NCI-H1105 treated with DMSO at 0.1 percent for 48 hours (cell line): ENCODE measurements around the gene SNX18.

ENCODE experiments used
- DNase-seq: peaks from one replicate; lab custom pipeline; 2025; lab: John Stamatoyannopoulos, UW

Gene SNX18

DNA sequence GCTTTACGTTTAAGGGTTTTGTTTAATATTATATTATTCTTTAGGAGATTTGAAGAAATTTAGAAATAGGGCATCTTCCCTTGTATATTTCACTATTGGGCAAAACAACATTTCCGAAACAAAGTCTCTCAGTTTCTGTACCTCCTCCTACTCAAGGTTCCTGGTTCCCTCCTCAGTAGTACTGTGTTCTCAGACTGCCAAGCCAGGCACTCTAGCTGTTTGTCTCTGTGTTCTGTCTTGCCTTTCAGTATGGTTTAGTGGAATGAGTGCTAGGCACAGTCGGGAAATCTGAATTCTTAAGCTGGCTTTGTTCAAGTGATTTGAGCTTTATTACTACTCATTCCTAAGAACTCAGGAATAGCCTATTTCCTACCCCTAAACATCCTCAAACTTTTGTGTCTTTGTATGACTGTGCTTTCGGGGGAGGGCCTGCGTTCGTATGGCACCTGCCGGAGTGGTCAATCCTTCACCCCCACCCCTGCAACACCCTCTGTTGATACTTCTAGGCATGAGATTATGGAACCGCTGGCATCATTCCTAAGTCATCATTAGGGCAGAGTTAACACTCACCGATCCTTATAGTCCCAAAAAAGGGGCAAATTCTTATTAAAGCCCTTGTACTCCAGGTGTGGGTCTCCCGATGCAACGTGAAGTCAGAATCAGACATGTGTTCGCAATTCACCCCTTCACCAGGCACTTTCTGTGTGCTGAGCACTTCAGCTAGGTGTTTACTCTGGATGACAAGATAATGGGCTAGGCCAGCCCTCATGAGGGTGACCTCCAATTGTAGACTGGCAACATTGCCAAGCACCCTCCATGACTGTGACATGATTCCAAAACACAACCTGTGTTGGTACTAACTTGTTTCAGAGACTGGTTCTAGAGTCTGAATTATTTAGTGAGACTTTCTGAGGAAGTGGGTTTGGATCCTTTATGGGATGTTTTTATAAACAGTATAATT lies 24.5 kb downstream of the SNX18 start:
- no peak for DNase-seq

DNA sequence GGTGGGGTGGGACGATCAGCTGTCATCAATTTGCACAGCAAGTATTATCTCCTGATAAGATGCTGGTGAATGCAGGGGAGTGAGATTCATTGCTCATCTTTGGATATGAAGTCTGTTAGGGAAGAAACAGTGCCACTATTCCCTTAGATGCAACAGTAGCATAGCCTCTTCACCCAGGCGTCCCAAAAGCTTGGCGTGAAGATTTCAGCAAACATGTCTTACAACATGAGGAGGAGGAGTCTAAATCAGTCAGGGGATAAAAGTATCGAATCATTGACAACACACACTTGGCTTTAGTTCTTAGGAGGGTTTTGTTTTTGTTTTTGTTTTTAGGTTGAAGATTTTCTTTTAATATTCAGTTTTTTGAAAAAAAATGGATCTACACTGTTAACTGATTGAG lies 26.5 kb downstream of the SNX18 start:
- DNase-seq = no peak

DNA sequence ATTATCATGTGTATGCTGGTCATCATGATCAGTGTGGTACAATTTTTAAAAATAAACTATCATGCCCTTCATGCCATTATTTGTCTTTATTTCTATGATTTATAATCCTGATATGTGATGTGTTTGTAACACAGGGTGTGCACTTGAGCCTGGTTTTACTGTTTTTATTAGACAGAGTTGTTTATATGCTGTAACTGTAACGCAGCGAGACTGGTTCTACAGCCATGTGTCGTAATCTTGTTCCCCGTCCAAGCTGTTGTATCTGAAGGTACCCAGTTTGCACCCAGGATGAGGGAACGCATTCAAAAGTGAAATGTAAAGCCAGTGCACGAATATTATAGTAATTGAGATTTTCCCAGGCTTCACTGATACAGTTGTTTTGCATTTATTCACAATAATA lies 28.2 kb downstream of the SNX18 start:
- no peak for DNase-seq

DNA sequence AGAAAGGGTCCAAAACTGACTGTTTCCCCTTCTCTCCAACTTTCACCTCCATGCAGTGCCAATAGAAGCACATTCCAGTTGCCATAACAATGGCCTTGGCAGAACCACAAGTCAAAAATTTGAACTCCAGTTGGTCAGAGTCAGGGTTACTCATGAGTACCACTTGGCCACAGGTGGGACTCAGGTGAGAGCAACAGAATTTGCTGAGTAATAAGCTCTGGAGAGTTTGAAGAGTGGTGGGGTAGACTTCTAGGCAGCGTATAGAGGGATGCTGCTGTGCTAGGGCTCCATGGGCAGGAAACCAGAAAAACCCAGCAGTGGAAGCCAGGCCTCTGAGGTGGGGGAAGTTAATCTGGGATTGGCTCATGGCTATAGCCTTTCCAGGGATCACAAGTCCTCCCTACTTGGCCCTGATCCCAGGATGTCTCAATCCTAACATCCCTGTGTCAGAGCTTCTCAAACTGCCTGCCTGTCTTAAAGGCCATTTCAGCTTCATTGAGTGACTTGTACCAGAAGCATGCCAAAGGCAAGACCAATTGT lies 30.2 kb downstream of the SNX18 start:
- DNase-seq = no peak

DNA sequence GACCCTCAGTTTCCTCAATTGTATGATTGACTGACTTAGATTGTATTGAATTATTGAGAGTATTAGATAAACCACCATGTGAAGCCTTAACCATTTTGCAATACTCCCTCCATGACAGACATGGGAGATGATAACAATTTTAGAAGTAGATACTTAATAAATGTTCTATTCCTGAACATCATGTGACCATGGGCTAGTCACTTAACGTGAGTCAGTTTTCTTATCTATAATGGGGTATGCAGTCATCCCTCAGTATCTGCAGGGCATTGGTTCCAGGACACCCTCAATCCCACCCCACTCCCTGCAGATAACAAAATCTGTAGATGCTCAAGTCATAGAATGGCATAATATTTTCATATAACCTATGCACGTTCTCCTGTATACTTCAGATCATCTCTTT lies 31.0 kb downstream of the SNX18 start:
- no peak for DNase-seq

DNA sequence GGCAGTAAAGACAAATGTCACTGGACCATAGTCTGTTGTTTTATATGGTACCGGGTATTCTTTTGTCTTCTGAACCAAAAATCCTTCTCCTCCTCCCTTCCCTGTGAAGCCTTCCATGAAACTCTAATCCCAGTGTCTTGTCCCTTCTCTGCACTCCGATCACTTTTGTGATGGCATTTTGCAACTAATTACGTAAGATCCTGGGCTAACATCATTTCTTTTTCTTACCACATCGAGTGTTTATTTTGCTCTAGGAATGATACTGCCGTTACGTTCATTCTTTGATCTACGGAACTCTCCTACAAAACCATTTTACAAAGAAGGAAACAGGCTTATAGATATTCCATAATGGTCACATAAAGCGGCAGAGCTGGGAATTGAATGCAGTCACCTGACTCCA lies 33.7 kb downstream of the SNX18 start:
- no peak for DNase-seq

DNA sequence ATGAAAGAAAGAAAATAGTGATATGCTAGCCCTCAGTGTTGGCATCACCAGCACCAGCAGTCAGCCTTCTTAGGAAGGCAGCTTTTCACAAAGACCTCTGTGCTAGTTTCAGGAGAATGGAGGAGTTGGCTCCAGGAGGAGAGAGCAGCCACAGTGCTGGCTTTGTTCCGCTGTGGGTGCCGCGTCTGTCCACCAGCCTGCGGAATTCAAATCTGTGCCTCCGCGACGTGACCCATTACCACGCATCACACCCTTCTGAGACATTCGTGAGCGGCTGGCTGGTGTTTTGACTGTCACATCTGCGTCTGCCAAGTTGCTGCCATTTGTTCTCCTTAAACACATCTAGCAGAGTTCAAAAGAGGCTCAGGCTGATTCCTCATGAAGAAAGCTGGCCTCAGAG lies 34.4 kb downstream of the SNX18 start:
- no peak for DNase-seq

DNA sequence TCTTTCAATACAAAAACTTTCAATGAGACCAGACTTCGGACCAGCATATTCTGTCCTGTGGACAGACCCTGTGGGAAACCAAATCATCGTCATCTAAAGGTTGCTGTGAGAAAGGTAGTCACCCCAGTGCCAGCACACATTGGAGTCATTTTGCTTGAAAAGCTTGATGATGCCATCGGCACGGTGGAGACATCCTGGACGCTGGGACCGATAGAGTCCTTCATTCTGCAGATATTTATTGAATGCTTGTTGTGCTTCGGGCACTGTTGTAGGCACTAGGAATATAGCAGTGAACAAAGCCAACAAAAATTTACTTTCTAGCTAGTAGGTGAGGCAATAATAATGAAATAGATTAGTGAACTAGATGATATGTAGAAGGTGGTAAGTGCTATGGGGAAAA lies 34.9 kb downstream of the SNX18 start:
- no peak for DNase-seq

DNA sequence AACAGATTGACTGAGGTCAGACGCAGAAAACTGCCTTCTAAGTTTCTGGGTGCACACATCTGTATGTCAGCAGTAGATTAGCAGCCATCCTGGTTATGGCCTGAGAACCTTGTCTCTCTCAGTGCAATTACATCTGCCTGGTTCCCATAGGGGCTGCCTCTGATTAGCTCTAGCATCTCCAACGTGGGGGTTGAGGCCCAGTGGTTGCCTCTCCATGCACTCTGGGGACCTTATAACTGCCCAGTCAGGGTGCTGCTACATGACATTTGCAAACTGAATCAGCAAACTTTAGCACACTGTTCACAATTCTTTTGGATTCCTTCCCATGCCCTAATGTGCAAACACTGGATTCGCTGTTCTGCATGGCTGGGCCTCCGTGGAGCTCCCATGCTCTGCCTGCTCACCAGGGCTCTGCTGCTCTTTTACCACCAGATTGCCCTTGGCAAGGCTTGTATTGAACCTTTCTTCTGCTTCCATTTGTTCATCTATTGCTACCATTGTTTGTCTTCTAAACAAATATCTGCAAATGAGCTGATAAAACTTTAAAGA lies 36.2 kb downstream of the SNX18 start:
- DNase-seq = no peak

DNA sequence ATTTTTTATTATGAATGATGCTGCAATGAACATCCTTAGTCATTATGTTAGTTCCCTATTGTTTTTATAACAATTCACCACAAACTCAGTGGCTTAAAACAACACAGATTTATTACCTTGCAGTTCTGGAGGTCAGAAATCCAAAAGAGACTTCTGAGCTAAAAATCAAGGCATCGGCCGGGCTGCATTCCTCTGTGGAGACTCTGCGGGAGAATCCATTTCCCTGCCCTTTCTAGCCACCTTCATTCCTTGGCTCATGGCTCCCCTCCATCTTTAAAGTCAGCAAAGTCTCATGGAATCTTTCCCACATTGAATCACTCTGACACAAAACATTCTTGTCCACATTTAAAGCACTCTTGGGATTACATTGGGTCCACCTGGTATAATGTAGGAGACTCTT lies 38.6 kb downstream of the SNX18 start:
- no peak for DNase-seq

DNA sequence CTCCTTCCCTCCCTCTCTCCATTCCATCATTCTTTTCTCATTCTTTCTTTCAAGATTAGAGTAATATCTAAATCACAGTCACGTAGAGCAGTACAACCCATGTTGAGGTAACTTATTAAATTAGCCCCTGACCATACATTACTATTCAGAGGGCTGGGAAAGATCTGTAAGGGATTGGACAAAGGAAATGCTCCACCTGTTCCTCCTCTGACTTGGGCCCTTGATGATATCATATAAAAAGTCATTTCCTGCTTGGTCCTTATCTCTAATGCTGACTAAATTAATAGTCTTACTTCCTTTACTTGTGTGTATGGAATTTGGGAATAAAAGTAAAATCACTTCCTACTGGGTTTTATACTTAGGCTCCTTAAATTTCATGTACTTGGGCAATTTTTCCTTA lies 40.8 kb downstream of the SNX18 start:
- DNase-seq = no peak

DNA sequence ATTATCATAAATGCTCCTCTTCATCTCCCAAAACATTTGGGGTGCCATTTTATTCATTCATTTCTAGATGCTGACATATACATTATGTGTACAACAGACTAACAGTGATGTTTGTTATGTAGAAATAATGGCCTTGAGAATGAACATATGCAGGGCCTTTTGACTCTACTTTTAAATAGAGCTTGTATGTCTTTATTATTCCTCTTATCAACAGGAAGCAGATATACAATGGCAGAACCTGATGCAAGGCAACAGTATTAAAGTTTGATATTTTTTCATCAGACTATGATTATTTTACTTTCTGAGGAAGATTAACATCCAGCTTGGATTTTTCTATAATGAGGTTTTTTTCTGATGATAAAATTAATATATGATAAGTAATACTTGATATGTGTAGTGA lies 44.1 kb downstream of the SNX18 start:
- no peak for DNase-seq

DNA sequence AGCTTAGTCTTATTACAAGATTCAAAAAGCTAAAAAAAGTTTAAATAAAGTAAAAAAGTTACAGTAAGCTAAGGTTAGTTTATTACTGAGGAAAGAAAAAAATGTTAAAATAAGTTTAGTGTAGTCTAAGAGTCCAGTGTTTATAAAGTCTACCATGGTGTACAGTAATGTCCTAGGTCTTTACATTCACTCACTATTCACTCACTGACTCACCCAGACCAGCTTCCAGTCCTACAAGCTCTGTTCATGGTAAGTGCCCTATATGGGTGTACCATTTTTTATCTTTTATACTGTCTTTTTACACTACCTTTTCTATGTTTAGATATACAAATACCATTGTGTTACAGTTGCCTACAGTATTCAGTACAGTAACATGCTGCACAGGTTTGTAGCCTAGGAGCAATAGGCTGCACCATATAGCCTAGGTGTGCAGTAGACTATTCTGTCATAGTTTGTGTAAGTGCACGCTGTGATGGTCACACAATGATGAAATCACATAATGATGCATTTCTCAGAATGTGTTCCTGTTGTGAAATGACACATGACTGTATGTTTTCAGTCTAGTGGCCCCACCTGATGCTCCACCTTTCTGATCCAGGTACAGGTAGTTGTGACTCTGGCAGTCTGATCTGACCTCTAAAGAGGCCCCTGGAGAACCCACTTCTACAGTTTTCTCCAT lies 45.7 kb downstream of the SNX18 start:
- DNase-seq = no peak

DNA sequence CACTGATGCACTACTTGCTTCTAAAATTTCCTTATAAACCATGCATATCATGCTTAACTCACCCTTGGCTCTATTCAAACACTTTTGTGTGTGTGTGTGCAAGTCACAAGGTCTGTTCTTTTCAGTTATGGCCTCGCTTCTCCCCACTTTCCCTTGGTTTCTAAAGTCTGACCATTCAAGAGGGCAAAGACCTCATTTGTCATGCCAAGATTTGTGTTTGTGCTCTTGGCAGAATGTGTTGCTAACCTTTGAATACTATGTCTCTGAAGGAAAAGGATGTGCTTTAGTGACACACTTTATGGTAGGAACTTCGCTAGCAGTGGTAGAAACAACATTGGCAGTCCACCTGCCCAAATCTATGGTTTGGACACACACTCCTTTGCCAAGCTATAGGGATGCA lies 50.4 kb downstream of the SNX18 start:
- DNase-seq = no peak

DNA sequence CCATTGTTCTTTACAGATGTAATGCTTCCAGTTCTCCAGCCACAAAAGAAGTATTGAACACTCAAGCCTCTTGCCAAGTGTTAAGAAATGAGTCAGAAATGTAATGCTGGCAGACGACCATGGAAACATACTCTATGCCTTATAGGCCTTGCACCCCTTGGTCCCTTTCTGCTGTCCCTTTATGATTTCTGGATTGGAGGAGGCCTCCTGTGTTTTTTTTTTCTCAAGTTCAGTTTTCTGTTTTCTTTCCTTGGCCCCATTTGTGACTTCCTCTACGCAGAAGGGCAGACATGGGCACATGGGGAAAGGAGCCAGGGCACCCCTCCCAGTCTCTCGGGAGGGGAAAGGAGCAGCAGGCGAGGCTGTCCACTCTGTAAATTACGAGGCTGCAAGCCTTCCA lies 53.4 kb downstream of the SNX18 start:
- no peak for DNase-seq

DNA sequence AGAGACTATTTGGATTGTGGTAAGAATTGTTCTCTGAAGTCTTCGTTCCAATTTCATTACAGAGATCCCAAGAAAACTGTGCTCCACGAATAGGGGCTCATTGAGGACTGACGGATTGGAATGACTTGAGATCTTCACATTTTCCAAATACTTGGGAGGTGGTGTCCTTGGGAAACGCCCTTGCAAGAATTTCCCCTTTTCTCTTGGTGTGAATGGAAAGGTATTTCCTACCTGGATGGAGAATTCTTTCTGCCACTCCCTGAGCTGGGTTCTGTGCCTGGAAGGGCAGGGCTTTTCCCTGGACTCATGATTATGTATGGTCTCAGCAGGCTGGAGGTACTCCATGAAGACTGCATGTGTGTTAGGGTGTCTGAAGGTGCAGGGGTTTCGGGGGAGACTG lies 53.9 kb downstream of the SNX18 start:
- DNase-seq = no peak

DNA sequence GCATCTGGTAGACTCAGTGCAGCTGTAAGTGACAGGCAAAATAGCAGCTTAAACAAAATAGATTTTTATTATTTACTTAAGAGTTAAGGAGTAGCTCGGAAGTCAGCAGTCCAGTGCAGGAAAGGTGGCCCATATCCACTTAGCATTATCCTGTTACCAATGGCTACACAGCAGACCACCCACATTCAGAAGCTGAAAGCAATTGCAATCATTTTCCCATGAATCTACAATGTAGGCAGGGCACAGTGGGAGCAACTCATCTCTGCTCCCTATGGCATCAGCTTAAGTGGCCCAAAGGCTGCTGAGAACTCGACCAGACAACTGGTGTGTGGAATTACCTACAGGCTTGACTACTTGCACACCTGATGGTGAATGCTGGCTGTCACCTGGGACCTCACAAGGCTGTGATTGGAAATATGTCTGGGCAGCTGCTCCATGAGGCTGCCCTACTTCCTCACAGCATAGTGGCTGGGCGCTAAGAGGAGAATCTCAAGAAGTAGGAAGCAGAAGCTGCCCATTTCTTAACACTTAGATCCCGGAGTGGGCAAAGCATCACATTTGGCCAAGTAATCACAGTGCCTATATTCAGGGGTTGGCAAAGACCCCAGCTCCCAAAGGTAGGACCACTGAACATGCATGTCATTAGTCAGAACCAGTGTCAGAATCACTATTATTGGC lies 56.4 kb downstream of the SNX18 start:
- no peak for DNase-seq

DNA sequence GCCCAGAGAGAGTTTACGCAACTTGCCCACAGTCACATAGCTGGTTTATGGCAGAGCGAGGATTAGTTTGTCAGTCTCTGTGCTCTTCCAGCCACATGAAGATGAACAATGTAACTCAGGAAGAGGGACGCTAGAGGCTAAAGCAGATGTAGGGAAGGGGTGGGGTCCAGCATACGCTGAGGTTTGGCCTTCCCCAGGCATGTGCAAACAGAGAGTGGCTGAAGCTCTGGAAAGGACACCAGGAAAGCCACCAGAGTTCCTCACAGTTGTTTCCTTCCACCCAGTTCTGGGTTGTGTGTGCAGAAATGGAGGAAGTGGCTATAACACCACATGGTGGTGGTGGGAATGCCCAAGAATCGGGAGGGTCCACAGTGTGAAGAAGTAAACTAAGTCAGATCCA lies 60.0 kb downstream of the SNX18 start:
- DNase-seq = no peak

DNA sequence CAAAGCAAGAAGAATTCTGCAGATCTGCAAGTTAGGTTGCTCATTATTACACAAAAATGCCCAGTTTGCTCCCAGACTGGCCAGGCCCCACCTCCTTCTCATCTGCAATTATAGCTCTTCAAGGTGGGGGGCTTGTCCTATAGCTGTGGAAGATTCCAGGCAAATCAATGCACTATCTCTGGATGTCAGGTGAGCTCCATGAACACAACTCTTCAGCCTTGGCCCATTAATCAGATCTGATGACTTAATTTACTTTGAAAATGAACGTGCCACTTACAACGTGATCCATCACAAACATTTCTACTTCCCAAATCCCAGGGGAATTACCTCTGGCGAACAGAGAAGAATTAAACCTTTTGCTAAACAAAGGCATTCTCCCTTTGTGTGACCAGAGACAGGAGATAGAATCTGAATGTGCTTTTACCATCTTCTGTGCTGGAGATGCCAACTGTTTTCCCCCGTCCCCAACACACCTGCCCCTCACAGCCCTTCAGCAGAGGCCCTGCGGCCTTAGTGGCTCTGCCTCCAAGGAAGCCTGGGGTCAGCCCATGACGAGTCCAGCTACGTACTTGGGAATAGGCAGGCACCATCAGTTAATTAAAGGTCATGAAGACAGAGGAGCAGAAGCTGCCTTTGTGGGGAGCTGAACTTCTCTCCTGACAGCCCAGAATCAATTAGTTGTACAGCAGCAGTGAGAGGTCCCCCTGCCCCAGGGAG lies 60.5 kb downstream of the SNX18 start:
- DNase-seq = no peak

DNA sequence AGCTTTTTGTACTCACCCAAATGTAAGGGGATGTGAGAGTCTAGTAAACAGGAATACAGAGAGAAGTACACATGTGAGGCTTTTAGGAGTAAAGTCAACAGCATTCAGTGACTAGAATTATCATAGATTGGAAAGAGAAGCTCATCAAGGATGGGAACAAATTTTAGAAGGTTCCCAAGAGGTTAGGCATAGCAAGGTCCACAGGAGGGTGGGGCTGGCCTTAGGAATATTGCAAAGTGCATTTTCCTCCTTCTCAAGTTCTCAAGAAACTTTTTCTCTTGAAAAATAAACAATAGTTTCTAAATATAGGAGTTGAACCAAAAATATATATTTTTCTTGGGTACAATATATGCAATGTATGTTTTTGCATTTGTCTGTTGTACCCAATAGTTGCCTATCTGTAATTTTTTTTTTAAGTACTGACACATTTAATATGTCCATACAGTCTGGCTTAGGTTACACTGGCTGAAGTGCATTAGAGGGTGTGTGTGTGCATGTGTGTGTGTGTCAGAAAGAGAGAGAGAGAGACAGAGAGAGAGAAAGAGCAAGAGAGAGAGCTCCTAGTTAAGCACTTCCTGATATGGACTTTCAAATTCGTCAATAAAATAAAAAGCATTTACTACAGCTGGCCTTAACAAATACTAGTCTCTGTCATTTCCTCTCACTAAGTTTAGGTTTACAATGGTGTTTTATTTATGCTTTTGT lies 62.2 kb downstream of the SNX18 start:
- DNase-seq = no peak
